ENCODE data around the gene DOCK2.

- TF ChIP-seq CTCF (IDR thresholded peaks at IDR 0.05; ENCODE audit: borderline replicate concordance, extremely low read depth, low read length, poor library complexity, severe bottlenecking) (no peak), EZH2 (IDR thresholded peaks at IDR 0.05; ENCODE audit: borderline replicate concordance, low read depth, low read length, severe bottlenecking) (no peak)
Measured at GRCh38 chr5:170067574-170068170, 430.6 kb downstream of the DOCK2 start.
